HPDE6-E6E7 (cell line): Measurements from ENCODE around the gene NFATC1.

Experiments used
- DNase-seq: peaks from one replicate; pipeline ENCODE4 v3.0.0; 2011; ENCODE audit warnings: missing footprints; ENCODE audit errors: extremely low spot score

Gene NFATC1

GRCh38 chr18:79457239-79457638, 61.5 kb downstream of the NFATC1 start:
- no peak for DNase-seq

DNA sequence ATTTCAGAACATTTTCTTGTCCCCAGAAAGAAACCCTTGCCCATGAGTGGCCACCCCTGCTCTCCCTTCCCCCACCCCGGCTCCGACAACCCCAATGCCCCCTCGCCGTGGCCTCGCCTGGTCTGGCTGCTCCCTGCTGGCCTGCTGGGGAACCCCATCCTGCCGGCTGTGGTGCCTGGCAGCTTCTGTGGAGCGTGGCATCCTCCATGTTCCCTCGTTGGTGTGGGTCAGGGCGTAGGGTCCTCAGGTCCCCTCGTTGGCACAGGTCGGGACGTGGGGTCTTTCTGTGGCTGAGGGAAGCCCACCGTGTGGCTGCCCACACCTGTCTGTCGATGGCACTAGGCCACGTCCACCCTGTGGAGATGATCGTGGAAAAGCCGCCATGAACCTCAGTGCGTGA, 61.9 kb downstream of the NFATC1 start:
- no peak for DNase-seq

DNA sequence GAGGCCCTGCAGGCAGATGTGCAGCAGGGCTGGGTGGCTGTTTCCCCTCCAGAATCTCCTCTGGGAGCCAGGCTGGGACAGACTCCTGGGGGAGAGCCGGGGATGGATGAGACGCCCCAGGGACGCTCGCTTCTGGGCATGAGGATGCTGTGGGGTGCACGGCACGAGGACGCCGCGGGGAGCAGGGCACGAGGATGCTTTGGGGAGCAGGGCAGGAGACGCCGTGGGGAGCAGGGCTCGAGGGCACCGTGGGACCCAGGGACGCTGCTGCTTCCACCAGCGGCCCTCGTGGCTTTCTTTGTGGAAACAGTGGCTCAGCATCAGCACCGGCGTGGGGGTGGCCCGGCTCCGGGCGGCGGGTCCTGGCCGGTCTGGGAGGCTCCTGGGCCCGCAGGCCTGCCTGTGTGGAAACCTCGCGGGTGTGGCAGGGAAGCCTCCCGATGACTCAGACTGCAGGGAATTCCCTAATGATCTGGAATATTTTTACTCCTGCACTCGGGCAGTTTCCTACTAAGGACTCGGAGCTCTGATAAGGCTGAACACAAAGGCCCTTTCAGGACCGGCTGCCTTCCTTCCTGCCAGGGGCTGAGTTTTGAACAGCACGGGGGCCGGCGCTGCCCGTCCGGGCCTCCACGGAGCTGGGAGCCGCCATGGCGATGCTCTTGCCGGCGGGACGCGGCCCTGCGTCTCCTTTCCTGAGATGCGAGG, 62.6 kb downstream of the NFATC1 start:
- DNase-seq: peak; percentile 33

- no peak for DNase-seq
These were observed 63.4 kb downstream of the NFATC1 start for GRCh38 chr18:79458917-79459803.

DNA sequence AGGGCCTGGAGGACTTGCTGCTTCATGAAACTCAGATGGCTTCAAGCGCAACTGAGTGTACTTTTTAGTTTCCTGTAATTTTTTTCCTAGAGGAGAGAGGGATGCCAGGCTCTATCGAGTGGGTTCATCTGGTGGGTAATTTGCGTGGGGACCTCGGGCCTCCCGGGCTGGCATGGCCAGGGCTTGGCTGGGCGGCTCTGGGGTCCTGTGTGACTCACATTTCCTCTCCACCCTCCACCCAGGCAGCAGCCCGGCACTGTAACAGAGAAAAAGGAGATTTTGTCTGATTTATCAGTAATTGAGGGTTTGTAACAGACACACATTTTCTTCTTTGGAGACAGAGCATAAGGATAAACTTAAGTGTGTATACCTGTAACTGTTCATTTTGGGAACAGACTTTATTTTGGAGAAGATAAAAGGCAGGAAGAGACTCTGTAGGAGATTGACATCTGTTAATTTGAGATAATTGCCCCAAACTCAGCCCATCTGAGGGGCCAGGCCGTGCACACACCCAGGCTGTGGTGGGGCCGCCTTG, 64.3 kb downstream of the NFATC1 start:
- DNase-seq: no peak

DNA sequence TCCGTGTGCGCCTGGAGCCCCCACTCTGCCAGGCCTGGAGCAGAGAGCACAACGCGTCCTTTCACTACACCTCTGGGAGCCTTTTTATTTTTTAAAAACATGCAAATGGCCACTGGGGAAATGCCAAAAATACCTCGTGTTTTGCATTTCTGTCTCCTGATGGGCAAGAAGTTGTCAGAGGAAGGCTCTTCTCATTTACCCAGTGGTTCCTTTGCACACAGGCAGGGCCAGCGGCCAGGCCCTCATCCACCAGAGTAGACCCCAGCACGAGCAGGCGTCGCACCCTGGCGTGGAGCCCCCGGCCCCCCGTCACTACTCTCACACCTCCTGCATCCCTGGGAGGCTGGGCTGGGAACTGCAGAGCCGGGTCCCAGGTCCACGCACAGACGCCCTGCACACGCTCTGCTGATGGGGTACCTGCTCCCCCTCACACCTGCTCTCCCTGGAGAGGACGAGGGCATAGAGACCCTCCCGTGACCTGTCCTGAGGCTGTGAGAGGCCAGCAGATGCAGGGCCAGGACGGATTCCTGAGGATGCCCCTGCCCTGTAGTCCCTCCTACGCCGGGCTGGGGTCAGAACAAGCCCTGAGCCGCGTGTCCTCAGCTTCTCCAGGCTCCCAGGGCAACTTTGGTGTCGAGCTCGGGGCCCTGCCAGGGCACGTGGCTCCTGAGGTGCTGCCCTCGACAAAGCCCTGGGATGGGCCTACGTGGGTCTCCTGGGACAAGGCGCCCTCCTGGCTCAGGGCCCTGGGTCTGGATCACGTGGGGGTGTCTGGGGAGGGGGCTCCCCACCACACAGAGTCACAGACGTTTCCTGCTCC, 65.0 kb downstream of the NFATC1 start:
- DNase-seq: no peak

- DNase-seq: no peak
These were observed 65.9 kb downstream of the NFATC1 start for GRCh38 chr18:79461627-79462026.

DNA sequence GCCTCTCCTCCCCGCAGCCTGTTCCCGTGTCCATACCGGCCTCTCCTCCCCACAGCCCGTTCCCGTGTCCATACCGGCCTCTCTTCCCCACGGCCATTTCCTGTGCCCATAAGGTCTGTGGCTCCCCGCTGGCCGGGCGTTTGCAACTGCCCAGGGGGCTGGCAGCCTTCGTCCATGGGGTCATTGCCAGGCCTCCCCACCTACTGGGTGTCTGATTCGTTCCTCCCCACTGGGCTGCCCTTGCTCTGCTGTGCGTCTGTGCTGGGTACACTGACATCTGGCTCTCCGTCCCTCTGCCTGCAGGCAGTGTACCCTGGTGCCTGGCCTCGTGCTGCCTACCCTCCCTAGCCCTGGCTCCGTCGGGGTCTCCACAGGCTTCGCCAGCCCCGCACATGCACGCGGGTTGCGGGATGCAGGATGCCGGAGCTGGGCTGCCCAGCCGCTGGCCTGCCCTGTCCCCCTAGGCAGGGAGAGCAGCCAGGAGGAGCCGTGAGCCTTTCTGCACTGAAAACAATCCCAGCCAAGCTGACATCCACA, 67.8 kb downstream of the NFATC1 start:
- DNase-seq: no peak

- DNase-seq: no peak
These were observed 69.8 kb downstream of the NFATC1 start for GRCh38 chr18:79465392-79465991.

DNA sequence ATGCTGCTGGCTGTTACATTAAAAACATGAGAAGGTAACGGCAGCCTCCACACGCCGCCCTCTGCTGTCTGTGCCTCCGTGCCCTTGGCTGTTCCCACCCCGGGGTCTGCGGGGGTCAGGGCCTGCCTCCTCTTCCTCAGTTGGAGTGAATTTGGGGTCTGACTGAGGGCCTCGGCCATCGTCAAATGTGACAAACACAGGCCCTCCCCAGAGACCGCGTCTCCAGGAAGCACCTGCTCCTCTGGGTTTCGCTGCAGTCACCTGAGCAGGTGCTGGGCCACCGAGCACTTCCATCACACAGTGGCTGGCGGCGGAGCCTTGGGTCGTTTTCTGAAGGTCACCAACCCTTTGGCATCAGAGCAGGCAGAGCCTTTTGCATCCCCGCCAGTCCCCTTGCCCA, 70.9 kb downstream of the NFATC1 start:
- DNase-seq: no peak

DNA sequence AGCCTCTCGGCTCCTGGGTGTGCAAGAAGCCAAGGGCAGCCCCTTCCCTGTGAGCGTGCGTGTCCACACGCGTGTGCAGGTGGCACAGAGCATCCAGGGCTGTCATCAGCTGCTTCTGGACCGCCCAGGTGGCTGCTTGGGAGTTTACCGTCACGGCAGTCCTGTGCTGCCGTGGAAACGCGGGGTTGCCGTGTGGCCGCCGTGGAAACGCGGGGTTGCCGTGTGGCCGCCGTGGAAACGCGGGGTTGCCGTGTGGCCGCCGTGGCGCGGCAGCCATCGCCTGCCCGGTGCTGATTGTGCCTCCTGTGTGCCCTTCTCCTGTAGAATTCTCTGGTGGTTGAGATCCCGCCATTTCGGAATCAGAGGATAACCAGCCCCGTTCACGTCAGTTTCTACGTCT, 71.4 kb downstream of the NFATC1 start:
- no peak for DNase-seq

GRCh38 chr18:79468119-79468789, 72.5 kb downstream of the NFATC1 start:
- no peak for DNase-seq

GRCh38 chr18:79469309-79469708, 73.6 kb downstream of the NFATC1 start:
- no peak for DNase-seq

DNA sequence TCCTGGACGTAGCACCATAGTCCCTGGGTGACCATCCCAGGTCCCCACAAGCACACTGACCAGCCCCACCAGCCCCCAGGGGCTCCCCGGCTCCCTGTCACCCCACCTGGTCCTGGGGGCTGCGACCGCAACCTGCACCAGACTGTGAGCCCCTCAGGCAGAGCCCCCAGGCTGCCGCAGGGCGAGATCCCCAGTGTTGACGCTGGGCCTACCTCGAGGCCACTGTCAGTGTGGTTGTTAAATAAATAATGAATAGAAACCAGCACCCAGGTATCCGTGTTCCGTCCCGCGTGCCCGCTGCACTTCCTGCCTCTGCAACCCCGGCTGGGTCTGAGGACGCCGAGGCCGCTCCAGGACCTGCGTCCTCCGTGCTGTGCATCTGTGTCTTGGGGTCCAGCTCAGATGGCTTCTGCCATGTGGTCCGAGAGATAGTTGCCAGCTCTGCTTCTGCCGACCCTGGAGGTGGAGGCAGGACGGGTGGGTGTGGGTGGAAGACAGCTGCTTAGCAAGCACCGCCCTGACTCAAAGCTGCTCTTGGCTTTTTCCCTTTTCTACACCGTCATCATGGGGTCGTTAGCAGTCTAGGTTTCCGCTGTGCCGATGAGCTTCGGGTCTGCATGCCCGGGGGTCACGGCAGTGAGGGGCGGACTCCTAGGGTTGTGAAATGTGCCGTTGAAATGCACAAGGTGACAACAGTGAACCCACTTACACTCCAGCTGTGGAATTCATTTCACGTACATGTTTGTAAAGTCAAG, 74.2 kb downstream of the NFATC1 start:
- no peak for DNase-seq

- no peak for DNase-seq
These were observed 74.8 kb downstream of the NFATC1 start for GRCh38 chr18:79470547-79470946.

- DNase-seq: no peak
These were observed 75.3 kb downstream of the NFATC1 start for GRCh38 chr18:79471046-79471445.

GRCh38 chr18:79471597-79471996, 75.9 kb downstream of the NFATC1 start:
- DNase-seq: no peak

GRCh38 chr18:79472176-79472575, 76.4 kb downstream of the NFATC1 start:
- no peak for DNase-seq

GRCh38 chr18:79472946-79473345, 77.2 kb downstream of the NFATC1 start:
- DNase-seq: no peak
